Stimulated activated CD8-positive, alpha-beta memory T cell treated with anti-CD3 and anti-CD28 coated beads, Interleukin-4, amount 100 ng/mL, for 1 hour (primary cell): ENCODE data around the gene MYO19.
"Not testable (repeated sequence)": the region's sequence is repeated elsewhere in the genome, so short reads cannot be mapped to it uniquely, and the experiment has no call there.

Experiments used
- DNase-seq, 2 donors: peaks; one replicate each; pipeline ENCODE4 v3.0.0-alpha.2; 2020; ENCODE audit warnings: low read depth in 2 of 2, low spot score in 1 of 2

MYO19 gene

DNA sequence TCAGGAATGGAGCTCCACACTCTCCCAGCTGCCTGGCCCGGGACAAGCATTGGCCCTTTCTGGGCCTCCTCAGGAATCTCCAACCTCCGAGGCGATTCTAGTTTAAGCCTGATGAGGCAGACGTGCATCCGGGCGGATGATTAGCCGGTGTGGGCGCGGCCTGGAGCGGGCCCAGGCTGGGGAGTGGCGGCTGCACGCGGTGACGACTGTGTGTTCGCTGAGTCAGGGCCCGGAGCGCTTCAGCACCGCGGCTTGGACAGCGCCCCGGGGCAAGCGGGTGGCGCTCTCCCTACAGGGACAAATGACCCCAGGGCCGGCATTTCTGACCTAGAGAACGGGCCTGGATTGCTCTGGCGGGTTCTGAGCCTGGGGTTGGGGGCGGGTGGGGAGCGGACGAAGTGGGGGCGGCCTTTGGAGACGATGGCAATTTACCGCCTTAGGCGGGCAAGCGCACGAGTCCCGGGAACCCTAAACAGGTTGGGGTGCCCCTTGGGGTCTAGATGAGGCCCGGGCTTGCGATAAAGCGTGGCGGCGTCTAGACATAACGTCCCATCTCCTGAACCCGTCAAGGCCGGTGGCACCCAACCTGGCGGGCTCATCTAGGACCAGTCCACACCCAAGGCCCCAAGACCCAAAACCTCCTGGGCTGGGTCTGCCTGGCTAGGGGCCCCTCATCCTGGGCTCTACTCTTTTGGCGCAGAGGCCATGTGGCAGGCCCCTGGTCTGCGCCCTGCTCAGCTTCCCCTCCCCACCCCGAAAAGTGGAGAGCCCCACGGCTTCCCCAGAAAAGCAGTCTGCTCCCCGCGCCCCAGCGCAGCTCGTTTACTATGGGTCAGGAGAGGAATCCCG is 70.5 kb downstream of the MYO19 start:
- DNase-seq: no peak

DNA sequence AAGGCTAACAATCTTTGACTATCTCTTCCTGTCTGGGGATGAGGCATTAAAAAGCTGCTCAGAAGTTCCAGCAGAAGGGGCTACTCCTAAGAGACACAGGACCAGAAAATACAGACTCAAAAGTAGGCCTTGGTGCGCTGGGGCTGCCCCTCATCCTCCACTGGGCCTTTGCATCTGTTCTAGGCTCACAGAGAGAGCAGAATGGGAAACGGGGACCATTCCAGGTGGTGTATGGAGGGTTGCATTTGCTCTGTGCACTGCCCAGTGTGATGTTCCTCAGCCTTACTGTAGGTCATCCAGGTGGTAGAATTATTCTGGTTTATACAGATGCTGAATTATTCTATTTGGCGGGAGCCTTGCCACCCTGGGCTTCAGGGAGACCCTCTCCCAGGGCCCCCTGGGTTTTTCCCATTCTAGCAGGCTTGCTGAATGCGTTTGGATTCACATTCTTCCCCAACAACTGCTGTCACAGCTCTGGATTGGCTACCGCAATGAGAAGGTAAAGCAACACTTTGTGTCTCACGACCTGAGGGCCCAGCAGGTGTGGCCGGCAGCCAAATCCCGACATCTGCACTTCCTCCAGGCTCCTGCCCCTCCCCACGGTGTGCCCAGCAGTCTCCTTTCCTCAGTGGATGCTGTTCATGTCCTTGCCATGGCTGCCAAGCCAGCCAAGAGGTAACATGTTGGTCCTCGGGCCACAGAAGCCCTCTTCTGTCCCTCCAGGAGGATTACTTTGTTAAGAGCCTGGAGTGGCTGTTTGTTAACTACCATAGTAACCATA is 73.1 kb downstream of the MYO19 start:
- no peak for DNase-seq

GRCh38 chr17:36460265-36460937 is 74.3 kb downstream of the MYO19 start:
- DNase-seq: no peak

GRCh38 chr17:36459601-36460000 is 75.1 kb downstream of the MYO19 start:
- DNase-seq: no peak

DNA sequence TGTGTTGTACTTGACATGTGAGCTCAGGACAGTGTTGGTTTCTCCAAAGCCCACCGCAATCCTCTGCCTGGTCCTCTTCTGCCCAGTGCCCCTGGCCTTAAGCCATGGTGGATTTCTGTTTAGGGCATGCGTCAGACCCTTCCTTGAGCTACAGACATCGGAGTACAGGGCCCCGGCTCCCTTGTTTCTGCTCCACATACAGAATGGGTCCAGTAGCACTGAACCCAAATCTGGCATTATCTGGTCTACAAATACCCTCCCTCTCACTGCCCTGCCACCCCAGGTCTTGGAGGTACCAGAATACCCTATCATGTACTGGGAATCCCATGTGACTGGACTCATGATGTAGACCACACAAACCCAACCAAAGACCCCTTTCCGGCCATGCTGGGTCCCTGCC is 75.6 kb downstream of the MYO19 start:
- no peak for DNase-seq

DNA sequence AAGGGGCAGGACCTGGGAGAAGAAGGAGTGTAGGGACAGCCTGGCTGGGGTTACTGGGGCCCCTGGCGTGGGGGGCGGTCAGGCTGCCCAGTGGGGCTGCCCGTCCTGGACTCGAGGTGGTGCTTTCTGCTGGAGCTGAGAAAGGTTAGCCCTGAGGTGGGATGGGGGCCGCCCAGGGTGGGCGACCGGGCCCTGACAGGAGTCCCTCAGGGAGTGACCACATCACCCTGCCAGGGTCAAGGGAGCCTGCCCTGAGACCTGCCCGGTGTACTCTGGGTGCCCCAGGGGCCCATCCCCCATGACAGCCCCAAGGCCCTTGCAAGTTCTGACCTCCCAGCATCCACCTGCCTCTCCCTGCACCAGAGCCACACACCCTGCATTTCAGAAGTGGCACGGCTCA is 77.0 kb downstream of the MYO19 start:
- DNase-seq: not testable (repeated sequence)

- DNase-seq: not testable (repeated sequence)
Measured at GRCh38 chr17:36452888-36453287, 81.8 kb downstream of the MYO19 start.

DNA sequence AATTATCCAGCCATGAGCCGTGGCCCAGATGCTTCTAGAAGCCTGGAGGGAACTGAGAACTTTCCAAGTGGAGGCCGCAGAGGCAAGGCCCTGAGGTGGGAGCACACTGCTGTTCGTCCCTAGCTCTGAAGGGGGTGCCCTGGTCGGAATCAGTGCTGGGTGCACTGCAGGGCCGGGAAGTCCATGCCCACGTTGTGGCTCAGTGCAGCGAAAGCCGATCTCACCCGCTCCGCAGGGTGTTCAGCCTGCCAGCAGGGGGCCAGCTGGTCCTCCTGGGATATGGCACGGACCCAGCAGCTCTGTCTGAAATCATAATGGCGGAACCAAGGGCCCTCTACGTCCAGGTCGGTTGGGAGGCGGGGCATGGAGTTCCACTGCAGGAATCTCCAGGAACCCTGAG is 84.7 kb downstream of the MYO19 start:
- DNase-seq: not testable (repeated sequence)
